HG02678 (cell line): ENCODE measurements around the gene TM7SF3.
"Not testable (repeated sequence)": the region's sequence is repeated elsewhere in the genome, so short reads cannot be mapped to it uniquely, and the experiment has no call there.

Source experiments
- ATAC-seq: cut with Tn5 transposase; IDR thresholded peaks from one replicate; pipeline ENCODE4 v1.9.1; 2021; ENCODE audit warnings: mild to moderate bottlenecking, moderate library complexity; ENCODE audit not compliant: unreplicated experiment

The TM7SF3 gene

DNA sequence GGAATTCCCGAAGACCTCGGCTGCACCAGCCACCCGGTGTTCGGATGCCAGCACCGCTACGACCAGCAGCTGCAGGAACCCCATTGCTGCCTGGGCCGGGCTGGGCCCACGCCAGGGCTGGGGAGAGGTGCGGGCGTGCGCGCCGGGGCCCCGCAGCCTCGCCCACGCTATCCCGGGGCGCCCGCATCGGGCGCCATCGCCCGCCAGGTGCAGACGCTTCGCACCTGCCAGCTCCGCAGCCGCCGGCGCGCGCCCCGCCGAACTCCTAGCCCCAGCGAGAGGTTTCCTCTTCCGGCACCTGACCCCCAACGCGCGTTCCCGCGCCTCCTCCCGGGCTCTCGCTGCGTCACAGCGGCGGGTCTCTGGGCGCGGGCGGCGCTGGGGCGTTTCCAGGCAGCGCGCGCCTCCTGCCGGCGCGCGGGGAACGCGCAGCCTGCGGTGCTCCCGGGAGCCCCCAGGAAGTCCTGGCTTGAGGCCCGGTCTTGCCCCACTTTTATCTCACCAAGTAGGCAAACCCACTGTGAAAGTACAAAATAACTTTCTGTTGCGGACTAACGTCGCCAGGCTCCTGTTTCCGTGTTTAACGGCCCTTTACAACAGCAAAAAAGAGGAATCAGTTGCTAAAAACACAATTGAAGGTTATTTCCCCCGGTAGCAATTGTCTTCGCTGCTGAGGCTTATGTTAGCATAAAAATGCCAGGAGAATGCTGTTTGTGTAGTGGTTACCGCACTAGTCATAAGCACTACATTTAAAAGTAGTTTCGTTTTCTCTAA lies at the start of gene TM7SF3:
TSS of gene TM7SF3 (minus strand) at position 300 of the 774 bp plus-strand sequence. CDS start at position 84, 216 bp downstream.
- ATAC-seq, result peak; percentile 87

GRCh38 chr12:27063250-27063851 lies 49.2 kb upstream of the TM7SF3 start:
- no peak for ATAC-seq

DNA sequence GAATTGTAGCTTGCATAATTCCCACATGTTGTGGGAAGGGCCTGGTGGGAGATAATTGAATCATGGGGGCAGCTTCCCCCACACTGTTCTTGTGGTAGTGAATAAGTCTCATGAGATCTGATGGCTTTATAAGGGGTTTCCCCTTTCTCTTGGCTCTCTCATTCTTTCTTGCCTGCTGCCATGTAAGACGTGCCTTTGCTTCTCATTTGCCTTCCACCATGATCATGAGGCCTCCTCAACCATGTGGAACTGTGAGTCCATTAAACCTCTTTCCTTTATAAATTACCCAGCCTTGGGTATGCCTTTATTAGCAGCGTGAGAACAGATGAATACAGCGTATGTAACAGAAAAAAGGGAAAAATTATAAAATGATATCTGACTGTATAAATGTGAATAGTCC lies 47.1 kb upstream of the TM7SF3 start:
- ATAC-seq, result no peak

GRCh38 chr12:27060740-27061139 lies 46.6 kb upstream of the TM7SF3 start:
- ATAC-seq, result no peak

- no peak for ATAC-seq
These were observed 43.4 kb upstream of the TM7SF3 start for GRCh38 chr12:27057543-27057942.

- ATAC-seq, result no peak
These were observed 41.8 kb upstream of the TM7SF3 start for GRCh38 chr12:27055966-27056365.

DNA sequence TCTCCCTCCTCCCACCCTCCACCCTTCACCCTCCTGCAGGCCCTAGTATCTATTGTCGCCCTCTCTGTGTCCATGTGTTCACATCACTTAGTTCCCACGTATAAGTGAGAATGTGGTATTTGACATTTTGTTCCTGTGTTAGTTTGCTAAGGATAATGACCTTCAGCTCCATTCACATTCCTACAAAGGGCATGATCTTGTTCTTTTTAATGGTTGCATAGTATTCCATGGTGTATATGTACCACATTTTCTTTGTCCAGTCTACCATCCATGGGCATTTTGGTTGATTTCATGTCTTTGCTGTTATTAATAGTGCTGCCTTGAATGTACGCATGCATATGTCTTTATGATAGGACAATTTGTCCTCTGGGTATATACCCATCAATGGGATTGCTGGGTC lies 38.6 kb upstream of the TM7SF3 start:
- ATAC-seq, result no peak

GRCh38 chr12:27052176-27052575 lies 38.0 kb upstream of the TM7SF3 start:
- no peak for ATAC-seq

GRCh38 chr12:27048822-27049752 lies 34.9 kb upstream of the TM7SF3 start:
- ATAC-seq, result no peak

DNA sequence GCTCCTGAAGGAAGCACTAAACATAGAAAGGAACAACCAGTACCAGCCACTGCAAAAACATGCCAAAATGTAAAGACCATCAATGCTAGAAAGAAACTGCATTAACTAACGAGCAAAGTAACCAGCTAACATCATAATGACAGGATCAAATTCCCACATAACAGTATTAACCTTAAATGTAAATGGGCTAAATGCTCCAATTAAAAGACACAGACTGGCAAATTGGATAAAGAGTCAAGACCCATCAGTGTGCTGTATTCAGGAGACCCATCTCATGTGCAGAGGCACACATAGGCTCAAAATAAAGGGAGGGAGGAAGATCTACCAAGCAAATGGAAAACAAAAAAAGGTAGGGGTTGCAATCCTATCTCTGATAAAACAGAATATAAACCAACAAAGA lies 27.8 kb upstream of the TM7SF3 start:
- not testable (repeated sequence) for ATAC-seq

DNA sequence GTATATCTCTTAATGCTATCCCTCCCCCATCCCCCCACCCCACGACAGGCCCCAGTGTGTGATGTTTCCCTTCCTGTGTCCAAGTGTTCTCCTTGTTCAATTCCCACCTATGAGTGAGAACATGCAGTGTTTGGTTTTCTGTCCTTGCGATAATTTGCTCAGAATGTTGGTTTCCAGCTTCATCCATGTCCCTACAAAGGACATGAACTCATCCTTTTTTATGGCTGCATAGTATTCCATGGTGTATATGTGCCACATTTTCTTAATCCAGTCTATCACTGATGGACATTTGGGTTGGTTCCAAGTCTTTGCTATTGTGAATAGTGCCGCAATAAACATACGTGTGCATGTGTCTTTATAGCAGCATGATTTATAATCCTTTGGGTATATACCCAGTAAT lies 26.5 kb upstream of the TM7SF3 start:
- ATAC-seq, result not testable (repeated sequence)

- no peak for ATAC-seq
These were observed 20.6 kb upstream of the TM7SF3 start for GRCh38 chr12:27034607-27035293.

- ATAC-seq, result no peak
These were observed 18.5 kb upstream of the TM7SF3 start for GRCh38 chr12:27032679-27033078.

- no peak for ATAC-seq
These were observed 17.3 kb upstream of the TM7SF3 start for GRCh38 chr12:27031531-27031930.

DNA sequence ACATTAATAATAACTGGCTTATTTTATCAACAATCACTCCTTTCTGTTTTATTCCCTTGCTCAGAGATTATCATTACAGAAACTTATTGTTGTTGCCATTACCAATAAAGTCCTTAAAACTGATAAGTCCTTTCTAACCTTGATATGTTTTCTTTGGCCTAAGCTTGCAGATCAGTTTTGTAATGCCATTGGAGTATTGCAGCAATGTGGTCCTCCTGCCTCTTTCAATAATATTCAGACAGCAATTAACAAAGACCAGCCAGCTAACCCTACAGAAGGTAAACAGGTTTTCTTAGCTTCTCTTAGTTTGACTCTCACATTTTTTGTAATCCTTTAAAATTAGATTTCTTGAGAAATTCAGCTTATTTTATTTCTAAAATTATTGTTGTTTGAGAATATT lies 12.1 kb upstream of the TM7SF3 start:
- ATAC-seq, result no peak

DNA sequence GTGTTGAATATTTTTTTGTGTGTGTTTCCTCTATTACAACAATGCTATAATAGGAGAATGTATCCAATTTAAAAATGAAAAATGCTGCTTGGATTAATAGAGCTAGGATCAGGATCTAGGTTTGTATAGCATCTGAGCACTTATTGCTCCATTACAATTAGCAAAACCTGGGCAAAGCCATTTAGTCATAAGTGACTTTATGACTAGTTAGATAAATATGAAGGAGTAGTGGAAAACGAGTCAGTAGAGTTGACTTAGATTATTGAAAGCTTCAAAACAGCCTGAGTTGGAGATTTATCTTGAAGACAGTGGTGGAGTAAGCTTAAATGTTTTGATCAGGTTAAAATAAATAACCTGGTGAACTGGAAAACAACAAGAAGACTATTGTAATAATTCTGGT lies 10.9 kb upstream of the TM7SF3 start:
- no peak for ATAC-seq

GRCh38 chr12:27024291-27024690 lies 10.1 kb upstream of the TM7SF3 start:
- no peak for ATAC-seq

GRCh38 chr12:27020761-27021160 lies 6.6 kb upstream of the TM7SF3 start:
- ATAC-seq, result no peak

DNA sequence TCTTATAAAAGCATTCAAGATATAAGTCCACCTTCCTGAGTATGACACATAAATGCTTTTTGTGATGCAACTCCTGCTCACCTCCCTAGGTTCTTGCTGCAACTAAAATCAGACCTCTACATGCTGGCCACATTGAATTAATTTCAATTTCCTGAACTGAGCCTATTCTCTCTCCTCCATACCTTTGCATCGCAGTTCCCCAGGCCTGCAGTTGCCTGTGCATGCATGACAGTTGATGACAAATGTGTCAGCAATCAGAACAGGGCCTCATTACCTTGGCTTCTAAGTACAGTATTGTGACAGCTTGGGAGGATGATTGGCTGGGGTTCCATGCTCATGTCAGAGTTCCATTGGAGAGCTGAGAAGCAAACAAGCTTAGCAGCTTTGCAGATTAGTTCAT lies 3.9 kb upstream of the TM7SF3 start:
- no peak for ATAC-seq

- not testable (repeated sequence) for ATAC-seq
These were observed 3.1 kb upstream of the TM7SF3 start for GRCh38 chr12:27017163-27017823.
